ENCODE measurements around the gene PRPF6.
"Not testable (repeated sequence)": the region's sequence is repeated elsewhere in the genome, so short reads cannot be mapped to it uniquely, and the experiment has no call there.

PRPF6 gene

GRCh38 chr20:63974402-63975200 lies 6.3 kb upstream of the PRPF6 start:
- no peak for DNase-seq

GRCh38 chr20:63976511-63976910 lies 4.4 kb upstream of the PRPF6 start:
- peak; percentile 55 for DNase-seq

- no peak for DNase-seq
Observed at GRCh38 chr20:63976980-63977738, 3.8 kb upstream of the PRPF6 start.

GRCh38 chr20:63977739-63978276 lies 3.1 kb upstream of the PRPF6 start:
- DNase-seq = peak; percentile 89

- peak; percentile 88 for DNase-seq
Observed at GRCh38 chr20:63978319-63979228, 2.4 kb upstream of the PRPF6 start.

GRCh38 chr20:63979229-63979556 lies 1.7 kb upstream of the PRPF6 start:
- DNase-seq = no peak

- peak; percentile 82 for DNase-seq
Observed at GRCh38 chr20:63979557-63980316, 1.2 kb upstream of the PRPF6 start, which contains the start of gene SAMD10. SAMD10 (minus strand) TSS chr20:63979642; CDS start chr20:63979467, 175 bp downstream.

- peak; percentile 59 for DNase-seq
Observed at GRCh38 chr20:63980317-63980805, 571 bp upstream of the PRPF6 start.

- DNase-seq = no peak
Observed at GRCh38 chr20:63982937-63983336, 2.0 kb downstream of the PRPF6 start.

GRCh38 chr20:64000906-64001305 lies 20.0 kb downstream of the PRPF6 start:
- DNase-seq = no peak

- no peak for DNase-seq
Observed at GRCh38 chr20:64001607-64002011, 20.7 kb downstream of the PRPF6 start.

- DNase-seq = no peak
Observed at GRCh38 chr20:64003960-64004725, 23.2 kb downstream of the PRPF6 start.

- no peak for DNase-seq
Observed at GRCh38 chr20:64005394-64005793, 24.5 kb downstream of the PRPF6 start.

- no peak for DNase-seq
Observed at GRCh38 chr20:64006490-64006889, 25.6 kb downstream of the PRPF6 start.

GRCh38 chr20:64006902-64007301 lies 26.0 kb downstream of the PRPF6 start:
- no peak for DNase-seq

GRCh38 chr20:64009811-64010387 lies 29.0 kb downstream of the PRPF6 start:
- DNase-seq = peak; percentile 27

- peak; percentile 51 for DNase-seq
Observed at GRCh38 chr20:64010711-64011237, 29.8 kb downstream of the PRPF6 start.

GRCh38 chr20:64011366-64011779 lies 30.4 kb downstream of the PRPF6 start:
- no peak for DNase-seq

GRCh38 chr20:64012385-64013154 lies 31.6 kb downstream of the PRPF6 start:
- DNase-seq = not testable (repeated sequence)

GRCh38 chr20:64015635-64016034 lies 34.7 kb downstream of the PRPF6 start:
- no peak for DNase-seq
